SU-DHL-6 (cell line): ENCODE results near the gene ATAD3C.

ENCODE experiments used
- EZH2phosphoT487 ChIP-seq: fragments of 200-600 bp; sonication (generic), shearing (Covaris generic); conservative IDR thresholded peaks from 2 replicates; pipeline ENCODE4 v1.6.1; 2018; ENCODE audit warnings: mild to moderate bottlenecking, antibody characterized with exemption, low read length, moderate library complexity, mixed read lengths
- TF ChIP-seq, protein P1 (sequence below): fragments of 200-600 bp; sonication (generic); IDR thresholded peaks from one replicate; pipeline ENCODE4 v1.5.1; 2017; ENCODE audit warnings: antibody characterized with exemption, mild to moderate bottlenecking, low read length, moderate library complexity; ENCODE audit not compliant: insufficient read depth, poor library complexity, severe bottlenecking

DNA sequence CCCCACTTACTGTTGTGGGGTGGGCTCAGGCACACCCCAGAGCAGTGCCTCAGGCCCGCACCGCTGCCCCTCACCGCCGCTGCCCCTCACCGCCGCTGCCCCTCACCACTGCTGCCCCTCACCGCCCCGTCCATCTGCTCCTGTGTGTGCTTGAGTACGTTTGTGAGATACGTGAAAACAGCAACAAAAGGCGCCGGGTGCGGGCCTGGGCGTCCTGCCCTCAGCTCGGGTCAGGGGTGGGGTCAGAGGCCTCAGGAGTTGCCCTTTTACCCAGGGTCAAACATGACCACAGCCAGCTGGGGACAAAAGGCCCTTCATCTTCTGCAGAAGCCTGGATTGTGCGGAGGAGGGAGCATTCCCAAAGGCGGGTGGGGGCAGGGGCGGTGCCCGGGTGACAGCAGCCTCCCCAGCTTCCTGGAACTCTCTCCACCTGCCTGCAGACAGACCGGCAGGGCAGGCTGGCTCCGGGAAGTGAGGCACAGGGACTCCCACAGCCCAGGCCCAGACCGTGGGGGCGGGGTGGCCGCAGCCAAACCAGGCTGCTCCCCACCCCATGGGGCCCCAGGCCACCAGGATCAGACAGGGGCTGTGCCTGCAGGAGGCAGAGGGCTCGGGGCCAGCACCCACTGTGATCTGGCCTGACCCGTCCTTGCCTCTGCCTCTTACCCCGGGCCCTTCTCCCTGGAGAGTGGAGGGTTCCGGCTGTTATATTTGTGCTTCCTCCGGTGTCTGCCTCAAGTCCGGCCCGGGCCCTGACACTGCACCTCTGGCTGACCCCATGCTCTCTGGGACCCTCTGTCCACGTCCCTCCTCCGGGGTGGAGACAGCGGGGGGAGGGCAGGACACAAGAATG is 16.3 kb upstream of the ATAD3C start:
- TF ChIP-seq, protein P1, sequence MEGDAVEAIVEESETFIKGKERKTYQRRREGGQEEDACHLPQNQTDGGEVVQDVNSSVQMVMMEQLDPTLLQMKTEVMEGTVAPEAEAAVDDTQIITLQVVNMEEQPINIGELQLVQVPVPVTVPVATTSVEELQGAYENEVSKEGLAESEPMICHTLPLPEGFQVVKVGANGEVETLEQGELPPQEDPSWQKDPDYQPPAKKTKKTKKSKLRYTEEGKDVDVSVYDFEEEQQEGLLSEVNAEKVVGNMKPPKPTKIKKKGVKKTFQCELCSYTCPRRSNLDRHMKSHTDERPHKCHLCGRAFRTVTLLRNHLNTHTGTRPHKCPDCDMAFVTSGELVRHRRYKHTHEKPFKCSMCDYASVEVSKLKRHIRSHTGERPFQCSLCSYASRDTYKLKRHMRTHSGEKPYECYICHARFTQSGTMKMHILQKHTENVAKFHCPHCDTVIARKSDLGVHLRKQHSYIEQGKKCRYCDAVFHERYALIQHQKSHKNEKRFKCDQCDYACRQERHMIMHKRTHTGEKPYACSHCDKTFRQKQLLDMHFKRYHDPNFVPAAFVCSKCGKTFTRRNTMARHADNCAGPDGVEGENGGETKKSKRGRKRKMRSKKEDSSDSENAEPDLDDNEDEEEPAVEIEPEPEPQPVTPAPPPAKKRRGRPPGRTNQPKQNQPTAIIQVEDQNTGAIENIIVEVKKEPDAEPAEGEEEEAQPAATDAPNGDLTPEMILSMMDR: no peak
- no peak for TF ChIP-seq EZH2phosphoT487
